Upper lobe of left lung (tissue), 4 donors: ENCODE results near the gene WNT5B.

ENCODE experiments used
- CTCF ChIP-seq, 6 experiments: fragments of 450-650 bp in 4 of 6; fragments of 200-600 bp in 2 of 6; sonication (generic) in 2 of 6; IDR thresholded peaks; one replicate each; pipeline ENCODE4 v1.5.1; 2016 to 2019; ENCODE audit warnings: antibody characterized with exemption in 6 of 6
- POLR2A ChIP-seq, 4 donors: fragments of 450-650 bp; IDR thresholded peaks; one replicate each; pipeline ENCODE4 v1.5.1; 2016 to 2017; ENCODE audit warnings: antibody characterized with exemption in 4 of 4, mild to moderate bottlenecking in 2 of 4

GRCh38 chr12:1594006-1594260, 35.1 kb upstream of the WNT5B start:
- TF ChIP-seq CTCF (IDR thresholded peaks at IDR 0.05) (no peak), POLR2A (IDR thresholded peaks at IDR 0.05) (peak in 2 of 4 donors; percentile 46 to 70)
